HG02981 (cell line): ENCODE measurements around the gene PSEN2.
"Not testable (repeated sequence)": the region's sequence is repeated elsewhere in the genome, so short reads cannot be mapped to it uniquely, and the experiment has no call there.

ENCODE experiments used
- ATAC-seq: cut with Tn5 transposase; IDR thresholded peaks from one replicate; pipeline ENCODE4 v1.9.1; 2021; ENCODE audit warnings: mild to moderate bottlenecking, moderate library complexity; ENCODE audit not compliant: unreplicated experiment

Gene PSEN2

GRCh38 chr1:226912587-226913176, 42.3 kb downstream of the PSEN2 start:
- ATAC-seq, result peak; percentile 60

DNA sequence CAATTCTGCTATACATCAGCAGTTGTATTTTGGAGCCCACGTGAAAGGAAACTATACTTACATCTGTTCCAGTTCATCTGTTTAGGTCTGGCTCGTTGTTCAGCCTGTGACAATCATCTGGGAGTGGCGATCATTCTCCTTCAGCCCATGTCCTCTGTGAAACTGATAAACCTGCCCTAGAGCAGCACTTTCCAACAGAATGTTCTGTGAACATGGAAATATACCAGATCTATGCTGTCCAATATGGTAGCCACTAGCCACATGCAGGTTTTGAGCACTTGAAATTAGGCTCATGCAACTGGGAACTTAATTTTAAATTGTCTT, 45.2 kb downstream of the PSEN2 start:
- peak; percentile 23 for ATAC-seq

GRCh38 chr1:226916497-226916896, 46.1 kb downstream of the PSEN2 start:
- ATAC-seq, result no peak

DNA sequence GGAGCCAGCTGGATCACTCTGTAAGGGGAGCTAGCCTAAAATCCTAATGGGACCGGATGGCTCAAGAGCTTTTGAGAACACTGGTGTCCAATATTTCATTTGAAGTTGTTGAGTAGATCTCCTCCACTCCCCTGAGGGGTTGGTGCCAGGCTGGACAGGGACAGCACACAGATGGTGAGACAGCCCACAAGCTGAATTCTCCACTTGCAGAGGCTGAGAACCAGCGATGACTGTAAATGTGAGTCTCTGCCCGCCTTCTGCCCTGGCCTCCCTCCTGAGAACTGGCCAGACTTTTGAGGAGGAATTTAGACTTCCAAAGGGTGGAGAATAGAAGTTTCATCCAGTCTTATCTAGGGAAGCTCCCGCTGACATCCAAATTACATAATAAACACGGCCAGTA, 49.2 kb downstream of the PSEN2 start:
- ATAC-seq, result no peak

DNA sequence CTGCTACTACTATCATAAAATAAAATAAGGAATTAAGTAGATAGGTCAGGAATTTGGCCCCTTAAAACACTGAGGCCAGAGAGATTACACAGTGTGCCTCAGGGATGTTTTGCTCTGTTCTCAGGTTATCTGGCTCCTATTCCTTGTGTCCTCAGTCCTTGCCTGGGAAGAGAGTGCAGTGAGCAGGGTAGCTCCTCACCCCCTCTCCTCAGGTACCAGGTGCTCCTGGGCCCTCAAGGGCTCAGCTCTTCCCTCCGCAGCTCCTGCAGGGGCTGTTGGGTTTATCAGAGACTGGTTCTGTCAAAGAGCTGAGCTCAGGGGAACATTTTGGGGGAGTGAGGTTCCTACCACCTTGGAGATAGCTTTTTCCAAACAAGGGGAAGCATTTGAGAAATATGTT, 49.6 kb downstream of the PSEN2 start:
- no peak for ATAC-seq

DNA sequence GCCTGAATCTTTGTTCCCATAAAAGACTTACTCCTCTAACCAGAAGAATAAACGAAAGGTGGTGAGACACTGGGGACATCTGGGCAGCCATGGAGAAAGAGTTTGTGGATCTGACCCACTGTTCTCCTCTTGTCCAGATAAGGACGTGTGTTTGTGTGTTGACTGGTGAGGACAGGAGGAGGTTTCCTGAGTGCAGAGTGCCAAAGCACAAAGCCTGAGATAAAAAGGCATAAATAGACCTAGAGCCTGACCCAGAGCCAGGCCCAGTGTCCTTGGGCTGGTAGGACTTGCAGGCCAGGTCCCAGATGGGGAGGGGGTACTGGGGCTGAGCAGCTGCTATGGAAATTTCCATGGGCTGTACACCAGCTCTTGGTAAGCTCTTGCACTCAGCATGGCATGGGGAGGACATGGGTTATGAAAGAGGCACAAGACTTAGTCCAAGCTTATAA, 50.1 kb downstream of the PSEN2 start:
- no peak for ATAC-seq

DNA sequence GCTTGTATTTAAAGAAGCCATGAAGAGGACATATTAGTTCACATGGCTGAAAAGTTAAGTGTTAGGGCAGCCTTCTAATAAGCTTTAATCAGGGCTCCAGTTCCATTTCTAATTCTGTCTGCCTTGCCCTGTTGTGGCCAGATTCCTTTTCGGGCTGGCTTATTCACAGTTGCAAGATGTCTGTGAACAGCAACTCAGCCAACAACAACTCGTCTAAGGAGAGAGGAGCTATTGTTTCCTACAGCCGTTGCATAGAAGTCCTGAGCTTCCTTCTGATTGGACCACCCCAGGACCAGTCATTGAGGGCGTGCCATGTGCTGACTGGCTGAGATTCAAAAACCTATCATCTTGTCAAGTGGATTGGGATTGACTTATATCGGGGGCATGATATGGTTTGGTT, 51.1 kb downstream of the PSEN2 start:
- no peak for ATAC-seq

- ATAC-seq, result not testable (repeated sequence)
These were observed 59.1 kb downstream of the PSEN2 start for GRCh38 chr1:226929260-226930111.

DNA sequence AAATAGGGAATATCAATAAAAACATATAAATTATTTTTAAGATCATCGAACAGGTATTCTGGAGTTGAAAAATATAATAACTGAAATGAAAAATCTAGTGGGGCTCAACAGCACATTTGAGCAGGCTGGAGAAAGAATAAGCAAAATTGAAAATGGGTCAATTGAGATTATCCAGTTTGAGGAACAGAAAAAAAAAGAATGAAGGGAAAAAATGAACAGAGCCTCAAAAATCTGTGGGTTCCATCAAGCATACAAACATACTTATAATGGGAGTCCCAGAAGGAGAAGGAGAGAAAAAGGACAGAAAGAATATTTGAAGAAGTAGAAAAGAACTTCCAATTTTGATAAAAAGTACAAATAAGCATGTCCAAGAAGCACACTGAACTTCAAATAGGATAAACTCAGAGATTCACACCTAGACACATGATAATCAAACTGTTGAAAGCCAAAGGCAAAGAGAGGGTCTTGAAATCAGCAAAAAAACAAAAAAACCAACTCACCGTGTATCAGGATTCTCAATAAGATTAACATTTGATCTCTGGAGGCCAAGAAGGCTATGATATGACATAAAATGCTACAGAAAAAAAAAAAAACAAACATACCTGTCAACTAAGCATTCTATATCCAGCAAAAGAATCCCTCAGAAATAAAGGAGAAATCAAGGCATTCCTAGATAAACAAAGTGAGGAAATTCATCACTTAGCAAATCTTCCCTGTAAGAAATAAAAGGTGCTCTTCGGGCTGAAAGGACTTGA, 64.2 kb downstream of the PSEN2 start:
- no peak for ATAC-seq

DNA sequence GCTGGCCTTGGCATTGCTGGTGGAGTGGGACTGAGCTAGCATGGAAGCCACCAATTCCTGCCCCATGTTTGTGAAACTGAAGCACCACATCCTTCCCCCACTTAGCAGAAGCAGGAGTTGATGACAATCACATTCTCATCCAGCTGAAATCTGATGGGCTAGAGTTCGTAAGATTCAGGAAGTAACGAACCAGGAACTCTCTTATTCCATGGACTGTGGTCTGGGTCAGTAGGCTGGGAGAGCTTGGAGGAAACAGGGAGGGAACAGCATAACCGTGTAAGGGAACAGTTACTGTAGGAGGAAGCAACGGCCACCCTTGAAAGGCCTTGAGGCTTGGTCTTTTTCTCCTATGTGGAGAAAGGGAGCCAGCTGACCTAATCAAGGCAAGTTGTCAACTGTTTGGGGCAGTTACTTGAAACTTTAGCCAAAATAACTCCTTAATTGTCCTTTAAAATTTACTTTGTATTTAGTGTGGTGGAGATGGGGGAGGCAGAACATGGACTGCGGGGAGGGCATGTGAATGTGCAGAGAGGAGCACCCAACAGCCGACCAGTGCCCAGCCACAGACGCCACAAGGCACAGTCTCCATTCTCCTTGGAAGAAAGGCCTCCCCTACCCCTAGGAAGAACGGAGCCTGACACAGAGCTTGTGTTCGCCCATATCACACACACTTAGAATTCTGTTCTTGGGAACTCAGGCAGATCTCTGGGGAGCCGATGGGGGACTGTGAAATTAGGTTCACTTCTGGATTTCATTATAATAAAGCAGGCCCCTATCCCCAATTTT, 67.7 kb downstream of the PSEN2 start:
- ATAC-seq, result no peak

DNA sequence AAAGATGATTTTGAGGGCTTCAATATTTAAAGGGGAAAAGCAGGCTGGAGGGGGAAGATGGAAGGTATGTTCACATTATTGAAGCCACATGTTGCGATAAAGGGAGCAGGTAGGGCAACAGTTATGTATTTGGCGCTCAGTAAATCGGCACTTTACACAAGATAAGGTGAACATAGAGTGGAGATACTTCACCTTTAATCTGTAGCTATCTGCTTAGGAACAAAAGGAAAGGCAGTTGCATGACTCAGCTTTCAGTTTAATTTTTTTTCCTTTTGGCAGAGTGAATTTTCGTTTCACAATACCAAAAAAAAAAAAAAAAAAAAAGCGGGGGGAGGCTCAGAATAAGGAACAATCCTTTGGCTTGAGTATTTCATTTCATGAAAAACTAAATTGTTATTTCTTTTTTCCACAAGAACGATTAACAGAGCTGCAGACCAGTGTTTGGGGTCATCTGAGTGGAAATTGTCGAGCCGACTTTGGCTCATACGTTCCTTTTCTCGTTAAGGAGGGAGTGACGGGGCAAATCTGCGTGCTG, 68.6 kb downstream of the PSEN2 start:
- ATAC-seq, result no peak

- ATAC-seq, result peak; percentile 29
These were observed 69.1 kb downstream of the PSEN2 start for GRCh38 chr1:226939438-226940028.

- peak; percentile 96 for ATAC-seq
These were observed 69.8 kb downstream of the PSEN2 start, which contains the start of gene COQ8A for GRCh38 chr1:226940029-226940805. TSS of gene COQ8A (plus strand) at chr1:226940294. CDS start at chr1:226961386, 21,092 bp downstream.

DNA sequence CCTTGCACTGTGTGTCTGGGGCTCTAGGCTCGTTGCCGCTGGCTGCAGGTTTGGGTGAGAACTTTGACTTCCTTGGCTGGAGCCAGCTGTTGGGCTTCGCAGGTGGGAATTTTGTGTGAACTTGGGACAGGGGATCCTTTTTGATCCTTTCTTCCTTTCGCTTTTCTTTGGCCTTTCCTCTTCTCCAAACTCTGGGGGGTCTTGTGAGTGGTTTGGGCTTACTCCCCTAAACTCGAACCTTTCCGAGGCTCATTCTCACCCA, 70.3 kb downstream of the PSEN2 start:
- ATAC-seq, result no peak

DNA sequence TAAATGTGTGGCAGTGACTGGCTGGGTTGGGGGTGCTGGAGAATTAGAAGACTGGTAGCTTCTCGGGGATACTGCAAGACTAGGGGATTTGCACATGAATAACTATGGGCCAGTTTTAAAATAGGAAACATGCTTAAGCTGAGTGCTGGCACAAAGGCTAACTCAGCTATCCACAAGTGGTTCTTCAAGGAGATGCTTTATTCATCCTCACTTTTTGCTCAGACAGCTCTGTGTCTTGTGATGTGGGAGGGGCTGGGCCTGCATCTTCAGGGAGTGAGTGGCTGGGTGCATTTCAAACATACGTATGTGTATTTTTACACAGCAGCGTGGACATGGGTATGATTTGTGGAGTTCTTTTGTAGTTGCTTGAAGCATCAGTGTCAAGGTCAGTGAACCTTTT, 72.0 kb downstream of the PSEN2 start:
- no peak for ATAC-seq

- ATAC-seq, result no peak
These were observed 72.7 kb downstream of the PSEN2 start for GRCh38 chr1:226943156-226943555.

GRCh38 chr1:226943927-226944326, 73.5 kb downstream of the PSEN2 start:
- no peak for ATAC-seq

- no peak for ATAC-seq
These were observed 74.9 kb downstream of the PSEN2 start for GRCh38 chr1:226945106-226945857.
